Mesothelial cell of epicardium (in vitro differentiated cells): Measurements from ENCODE around the gene SLC25A33. TPM values are rescaled to one million over a fixed set of nuclear protein-coding genes. Genes with fewer than 3 reads are reported as not detected.

Source experiments
- DNase-seq, 2 experiments: peaks; one replicate each; pipeline ENCODE4 v3.0.0; 2021; ENCODE audit warnings: low spot score in 2 of 2; ENCODE audit not compliant: unreplicated experiment in 2 of 2
- H3K27ac Mint-ChIP-seq: 2 replicates; pipeline ENCODE4 v1.8.0; 2021; ENCODE audit warnings: mixed read lengths
- H3K27me3 Mint-ChIP-seq: 2 replicates; pipeline ENCODE4 v1.8.0; 2021; ENCODE audit warnings: low read depth, mixed read lengths
- H3K36me3 Mint-ChIP-seq: 2 replicates; pipeline ENCODE4 v1.8.0; 2021; ENCODE audit warnings: mixed read lengths
- H3K4me1 Mint-ChIP-seq: 2 replicates; pipeline ENCODE4 v1.8.0; 2021; ENCODE audit warnings: mixed read lengths
- H3K4me3 Mint-ChIP-seq: 2 replicates; pipeline ENCODE4 v1.8.0; 2021; ENCODE audit warnings: mild to moderate bottlenecking, moderate library complexity, mixed read lengths
- H3K9me3 Mint-ChIP-seq: 2 replicates; pipeline ENCODE4 v1.8.0; 2021; ENCODE audit warnings: mixed read lengths
- total RNA-seq: library from RNA; stranded (reverse); gene quantifications from 3 replicates; pipeline ENCODE4 v1.2.1, GENCODE V29; 2021
- TF ChIP-seq, protein P1 (sequence below): fragments of 200-600 bp; sonication (generic); IDR thresholded peaks from one replicate; pipeline ENCODE4 v1.5.0; 2021; ENCODE audit warnings: antibody characterized with exemption; ENCODE audit not compliant: unreplicated experiment

SLC25A33 gene
- total RNA-seq, 1 donor from 2014 or later = 4.7 TPM

DNA sequence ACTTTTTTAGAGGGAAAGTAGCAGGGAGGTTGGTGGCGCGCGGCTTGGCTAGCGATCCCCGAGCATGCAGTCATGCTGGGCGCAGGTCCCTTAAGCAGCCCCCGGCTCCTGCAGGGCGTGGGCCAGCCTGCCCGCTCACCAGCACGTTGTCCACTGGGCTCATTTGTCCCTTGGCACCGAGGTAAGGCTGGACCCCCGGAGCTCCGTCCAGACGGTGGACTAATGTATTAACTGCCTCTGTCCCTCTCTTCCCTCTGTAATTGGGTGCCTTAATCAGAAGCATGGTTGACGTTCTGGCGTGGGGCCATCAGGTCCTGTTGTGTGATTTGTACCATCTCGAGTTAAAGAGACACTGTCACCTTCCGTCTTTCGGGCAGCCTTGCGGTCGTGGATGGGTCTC, 67.2 kb downstream of the SLC25A33 start:
- no peak overlapping the region for H3K27ac Mint-ChIP-seq
- TF ChIP-seq, protein P1, sequence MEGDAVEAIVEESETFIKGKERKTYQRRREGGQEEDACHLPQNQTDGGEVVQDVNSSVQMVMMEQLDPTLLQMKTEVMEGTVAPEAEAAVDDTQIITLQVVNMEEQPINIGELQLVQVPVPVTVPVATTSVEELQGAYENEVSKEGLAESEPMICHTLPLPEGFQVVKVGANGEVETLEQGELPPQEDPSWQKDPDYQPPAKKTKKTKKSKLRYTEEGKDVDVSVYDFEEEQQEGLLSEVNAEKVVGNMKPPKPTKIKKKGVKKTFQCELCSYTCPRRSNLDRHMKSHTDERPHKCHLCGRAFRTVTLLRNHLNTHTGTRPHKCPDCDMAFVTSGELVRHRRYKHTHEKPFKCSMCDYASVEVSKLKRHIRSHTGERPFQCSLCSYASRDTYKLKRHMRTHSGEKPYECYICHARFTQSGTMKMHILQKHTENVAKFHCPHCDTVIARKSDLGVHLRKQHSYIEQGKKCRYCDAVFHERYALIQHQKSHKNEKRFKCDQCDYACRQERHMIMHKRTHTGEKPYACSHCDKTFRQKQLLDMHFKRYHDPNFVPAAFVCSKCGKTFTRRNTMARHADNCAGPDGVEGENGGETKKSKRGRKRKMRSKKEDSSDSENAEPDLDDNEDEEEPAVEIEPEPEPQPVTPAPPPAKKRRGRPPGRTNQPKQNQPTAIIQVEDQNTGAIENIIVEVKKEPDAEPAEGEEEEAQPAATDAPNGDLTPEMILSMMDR = no peak

GRCh38 chr1:9606948-9607347, 67.7 kb downstream of the SLC25A33 start:
- no peaks in the 10 kb centered on the region for H3K9me3 Mint-ChIP-seq
- H3K36me3 Mint-ChIP-seq = peaks cover 2% of the 10 kb centered on the region
- no peak for DNase-seq
- no peaks in the 10 kb centered on the region for H3K27me3 Mint-ChIP-seq
- TF ChIP-seq, protein P1 = no peak
- H3K4me1 Mint-ChIP-seq = no peaks in the 10 kb centered on the region
- H3K27ac Mint-ChIP-seq = no peak overlapping the region
- no peak overlapping the region for H3K4me3 Mint-ChIP-seq

More for the DNA sequence above, 67.2 kb downstream of the SLC25A33 start:
- Mint-ChIP-seq H3K4me3 (no peak overlapping the region), H3K9me3 (no peaks in the 10 kb centered on the region), H3K4me1 (no peaks in the 10 kb centered on the region), H3K27me3 (no peaks in the 10 kb centered on the region), H3K36me3 (peaks cover 2% of the 10 kb centered on the region)
- DNase-seq = no peak

DNA sequence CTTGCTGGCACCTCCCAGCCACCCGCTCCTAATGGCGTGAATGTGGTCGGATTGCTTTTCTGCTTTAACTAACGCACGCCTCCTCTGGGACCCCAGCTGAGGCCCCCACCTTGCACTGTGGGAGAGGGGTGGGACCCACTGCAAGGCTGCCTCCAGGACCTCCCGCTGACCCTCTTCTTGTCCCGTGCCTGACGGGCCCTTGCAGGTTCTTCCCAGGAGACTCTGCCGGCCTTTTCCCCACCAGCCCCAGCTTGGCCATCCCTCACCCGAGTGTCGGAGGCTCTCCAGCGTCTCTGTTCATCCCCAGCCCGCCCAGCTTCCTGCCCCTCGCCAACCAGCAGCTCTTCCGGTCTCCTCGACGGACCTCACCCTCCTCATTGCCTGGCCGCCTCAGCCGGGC, 68.1 kb downstream of the SLC25A33 start:
- DNase-seq = no peak
- no peak overlapping the region for H3K4me3 Mint-ChIP-seq
- TF ChIP-seq, protein P1 = no peak
- no peaks in the 10 kb centered on the region for H3K9me3 Mint-ChIP-seq
- H3K27ac Mint-ChIP-seq = no peak overlapping the region
- no peaks in the 10 kb centered on the region for H3K27me3 Mint-ChIP-seq
- no peaks in the 10 kb centered on the region for H3K4me1 Mint-ChIP-seq
- H3K36me3 Mint-ChIP-seq = peaks cover 2% of the 10 kb centered on the region

GRCh38 chr1:9609998-9610397, 70.7 kb downstream of the SLC25A33 start:
- Mint-ChIP-seq H3K4me3 (no peak overlapping the region), H3K36me3 (peaks cover 2% of the 10 kb centered on the region), H3K9me3 (no peaks in the 10 kb centered on the region), H3K27me3 (no peaks in the 10 kb centered on the region), H3K27ac (no peak overlapping the region), H3K4me1 (no peaks in the 10 kb centered on the region)
- TF ChIP-seq, protein P1 = no peak
- no peak for DNase-seq

- H3K27me3 Mint-ChIP-seq = no peaks in the 10 kb centered on the region
- no peaks in the 10 kb centered on the region for H3K4me1 Mint-ChIP-seq
- no peak overlapping the region for H3K27ac Mint-ChIP-seq
- no peak overlapping the region for H3K4me3 Mint-ChIP-seq
- TF ChIP-seq, protein P1 = no peak
- no peaks in the 10 kb centered on the region for H3K9me3 Mint-ChIP-seq
- no peak for DNase-seq
- H3K36me3 Mint-ChIP-seq = peaks cover 2% of the 10 kb centered on the region
These were observed 71.3 kb downstream of the SLC25A33 start for GRCh38 chr1:9610548-9610947.

DNA sequence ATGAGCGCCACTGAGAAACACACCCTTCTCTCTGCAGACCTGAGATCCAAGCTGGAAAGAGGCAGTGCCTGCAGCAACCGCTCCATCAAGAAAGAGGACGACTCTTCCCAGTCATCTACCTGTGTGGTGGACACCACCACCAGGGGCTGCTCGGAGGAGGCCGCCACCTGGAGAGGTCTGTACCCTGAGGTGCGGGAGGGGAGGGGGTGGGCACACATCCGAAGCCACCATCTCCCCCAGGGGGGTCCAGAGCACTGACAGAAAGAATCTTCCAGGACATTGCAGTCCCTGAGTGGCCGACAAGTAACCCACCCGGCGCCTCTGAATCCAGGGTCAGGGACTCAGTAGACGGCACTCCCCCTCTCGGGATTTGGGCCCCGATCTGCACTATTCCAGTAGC, 72.5 kb downstream of the SLC25A33 start:
- Mint-ChIP-seq H3K4me1 (no peaks in the 10 kb centered on the region), H3K9me3 (no peaks in the 10 kb centered on the region), H3K36me3 (peaks cover 2% of the 10 kb centered on the region), H3K4me3 (no peak overlapping the region), H3K27ac (no peak overlapping the region), H3K27me3 (no peaks in the 10 kb centered on the region)
- TF ChIP-seq, protein P1 = no peak
- DNase-seq = no peak
